Stimulated activated CD4-positive, alpha-beta T cell treated with anti-CD3 and anti-CD28 coated beads, Interleukin-12 subunit alpha, Interleukin-12 subunit beta, amount 100 ng/mL, for 24 hours (primary cell): ENCODE results near the gene PXDN.
"Not testable (repeated sequence)": the region's sequence is repeated elsewhere in the genome, so short reads cannot be mapped to it uniquely, and the experiment has no call there.

ENCODE experiments used
- DNase-seq, 2 experiments: peaks; one replicate each; pipeline ENCODE4 v3.0.0-alpha.2; 2020; ENCODE audit warnings: low read depth in 2 of 2

Gene PXDN

DNA sequence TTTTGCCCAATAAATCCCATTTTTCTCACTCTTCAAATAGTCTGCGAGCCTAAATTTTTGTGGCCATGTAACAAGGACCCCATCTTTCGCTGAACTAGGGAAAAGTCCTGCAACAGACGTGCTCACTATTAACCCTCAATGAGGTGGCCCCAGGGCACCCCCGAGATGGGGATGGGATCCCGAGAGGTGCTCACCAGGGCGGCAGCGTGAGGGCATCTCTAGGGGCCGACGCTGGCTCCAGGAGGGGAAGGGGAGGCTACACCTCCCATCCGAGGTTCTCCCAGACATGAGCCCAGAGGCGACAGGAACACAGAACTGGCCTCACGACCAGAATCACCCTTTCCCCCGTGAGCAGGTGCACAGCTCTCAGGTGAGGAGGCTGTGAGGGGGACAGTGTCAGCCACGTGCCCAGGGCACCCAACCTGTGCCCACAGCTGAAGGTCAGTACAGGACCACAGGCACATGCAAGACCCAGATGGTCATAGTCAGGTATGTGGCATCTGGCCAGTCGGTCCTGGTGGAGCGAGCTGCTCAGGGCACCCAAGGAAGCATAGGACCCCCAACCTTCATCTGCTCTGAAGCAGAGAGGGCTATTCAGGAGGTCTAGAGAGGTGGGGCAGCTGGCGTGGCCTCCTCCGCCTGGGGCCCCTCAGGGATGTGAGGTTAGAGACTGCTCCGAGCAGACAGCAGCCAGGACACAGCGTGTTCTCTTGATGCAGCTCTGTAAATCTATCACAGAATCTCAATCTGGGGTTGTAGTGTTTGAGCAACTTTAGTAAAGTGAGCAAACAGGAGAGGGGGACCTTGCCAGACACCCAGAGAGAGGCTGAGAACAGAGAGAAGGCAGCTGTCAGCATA lies 62.8 kb downstream of the PXDN start:
- no peak for DNase-seq

DNA sequence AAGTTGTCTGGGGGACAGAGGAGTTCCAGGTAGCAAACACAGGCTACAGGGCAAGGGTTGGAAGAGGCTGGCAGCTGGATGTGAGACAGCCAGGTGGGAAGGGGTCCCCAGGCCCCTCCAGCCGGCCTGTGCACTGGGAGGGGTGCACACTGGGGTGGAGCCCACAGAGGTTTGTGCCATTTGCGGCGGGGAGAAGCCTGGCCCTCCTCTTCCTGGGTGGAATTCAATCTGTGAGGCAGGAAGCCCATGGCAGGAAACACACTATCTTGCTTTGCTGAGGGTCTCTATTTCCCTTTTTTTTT lies 63.3 kb downstream of the PXDN start:
- DNase-seq, result no peak

DNA sequence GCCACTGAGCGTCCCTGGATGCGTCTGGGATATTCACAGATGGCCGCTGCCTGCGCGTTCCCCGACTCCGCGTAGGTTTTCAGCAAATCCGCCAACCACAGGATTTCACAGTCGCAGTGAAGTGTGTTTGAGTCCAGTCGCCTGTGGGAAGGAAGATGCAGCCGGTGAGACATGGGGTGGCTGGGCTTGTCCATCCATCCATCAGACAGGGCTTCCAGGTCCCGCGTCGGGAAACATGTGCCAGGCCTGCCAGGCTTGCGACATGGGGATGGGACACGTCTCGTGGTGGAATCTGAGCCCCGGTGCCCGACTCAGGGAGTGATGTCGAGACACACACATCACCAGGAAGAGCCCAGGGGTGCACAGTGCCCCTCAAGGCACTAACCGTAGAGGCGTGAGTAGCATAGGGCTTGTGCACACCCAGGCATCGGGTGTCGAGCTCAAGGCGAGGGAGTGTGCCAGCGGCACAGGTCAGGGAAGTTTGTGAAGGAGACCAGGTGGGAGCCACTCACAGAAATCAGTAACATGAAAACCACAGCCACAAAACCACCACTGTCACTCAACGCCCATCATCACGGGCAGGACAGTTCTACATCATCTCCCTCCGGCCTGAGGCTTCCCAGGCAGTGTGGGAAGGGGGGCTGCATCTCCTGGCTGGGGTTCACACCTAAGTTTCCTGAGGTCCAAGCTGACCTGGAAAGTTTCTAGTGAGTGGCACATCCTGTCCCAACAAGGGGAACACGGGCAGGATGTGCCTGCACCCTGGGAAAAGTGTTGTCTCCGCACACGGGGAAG lies 63.9 kb downstream of the PXDN start:
- no peak for DNase-seq

DNA sequence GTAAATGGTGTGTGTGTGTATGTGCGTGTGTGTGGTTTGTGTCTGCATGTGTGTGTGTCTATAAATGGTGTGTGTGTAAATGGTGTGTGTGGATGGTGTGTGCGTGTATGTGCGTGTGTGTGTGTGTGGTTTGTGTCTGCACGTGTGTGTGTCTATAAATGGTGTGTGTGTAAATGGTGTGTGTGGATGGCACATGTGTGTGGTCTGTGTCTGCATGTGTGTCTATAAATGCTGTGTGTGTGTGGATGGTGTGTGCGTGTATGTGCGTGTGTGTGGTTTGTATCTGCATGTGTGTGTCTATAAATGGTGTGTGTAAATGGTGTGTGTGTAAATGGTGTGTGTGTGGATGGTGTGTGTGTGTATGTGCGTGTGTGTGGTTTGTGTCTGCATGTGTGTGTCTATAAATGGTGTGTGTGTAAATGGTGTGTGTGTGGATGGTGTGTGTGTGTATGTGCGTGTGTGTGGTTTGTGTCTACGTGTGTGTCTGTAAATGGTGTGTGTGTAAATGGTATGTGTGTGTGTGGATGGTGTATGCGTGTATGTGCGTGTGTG lies 64.8 kb downstream of the PXDN start:
- not testable (repeated sequence) for DNase-seq

DNA sequence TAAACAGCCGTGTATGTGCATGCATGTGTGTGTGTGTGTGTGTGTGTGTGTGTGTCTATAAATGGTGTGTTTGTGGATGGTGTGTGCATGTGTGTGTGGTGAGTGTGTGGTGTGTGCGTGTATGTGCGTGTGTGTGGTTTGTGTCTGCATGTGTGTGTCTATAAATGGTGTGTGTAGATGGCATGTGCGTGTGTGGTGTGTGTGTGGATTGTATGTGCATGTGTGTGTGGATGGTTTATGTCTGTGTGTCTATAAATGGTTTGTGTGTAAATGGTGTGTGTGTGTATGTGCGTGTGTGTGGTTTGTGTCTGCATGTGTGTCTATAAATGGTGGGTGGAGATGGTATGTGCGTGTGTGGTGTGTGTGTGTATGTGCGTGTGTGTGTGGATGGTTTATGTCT lies 65.2 kb downstream of the PXDN start:
- not testable (repeated sequence) for DNase-seq

DNA sequence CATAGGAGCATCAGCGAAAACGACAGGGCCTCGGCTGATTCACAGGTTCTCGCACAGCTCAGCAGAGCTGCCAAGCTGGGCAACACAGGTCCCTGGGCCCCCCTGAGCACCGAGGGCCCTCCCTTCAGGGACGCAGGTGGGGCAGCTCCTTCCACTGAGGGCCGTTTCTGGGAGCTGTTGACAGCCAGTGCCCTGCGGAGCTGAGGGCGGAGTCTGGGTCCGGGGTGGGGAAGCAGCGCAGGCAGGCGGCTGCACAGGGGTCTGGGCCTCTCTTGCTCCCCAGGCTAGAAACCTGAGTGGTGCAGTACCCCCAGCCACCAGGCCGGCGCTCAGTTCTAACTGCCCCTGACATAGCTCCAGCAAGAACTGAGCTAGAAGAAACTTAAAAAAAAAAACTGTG lies 65.7 kb downstream of the PXDN start:
- DNase-seq, result no peak

DNA sequence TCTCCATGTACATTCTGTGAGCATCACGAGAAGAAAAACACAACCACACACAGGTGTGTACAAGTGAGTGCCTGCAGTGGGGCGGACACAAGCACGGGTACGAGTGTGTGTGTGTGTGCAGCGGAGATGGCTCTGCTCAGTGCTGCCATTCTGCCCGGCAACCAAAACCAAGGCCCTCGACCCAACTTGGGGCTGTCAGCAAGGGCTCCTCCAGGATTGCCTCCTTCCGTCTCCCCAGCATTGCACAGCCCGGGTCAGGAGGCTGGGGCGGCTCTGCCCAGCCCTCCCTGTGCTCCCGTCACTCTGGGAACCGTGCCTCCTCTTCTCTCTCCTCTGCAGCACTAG lies 66.5 kb downstream of the PXDN start:
- DNase-seq, result no peak

- no peak for DNase-seq
Observed at GRCh38 chr2:1676913-1677820, 67.1 kb downstream of the PXDN start.

DNA sequence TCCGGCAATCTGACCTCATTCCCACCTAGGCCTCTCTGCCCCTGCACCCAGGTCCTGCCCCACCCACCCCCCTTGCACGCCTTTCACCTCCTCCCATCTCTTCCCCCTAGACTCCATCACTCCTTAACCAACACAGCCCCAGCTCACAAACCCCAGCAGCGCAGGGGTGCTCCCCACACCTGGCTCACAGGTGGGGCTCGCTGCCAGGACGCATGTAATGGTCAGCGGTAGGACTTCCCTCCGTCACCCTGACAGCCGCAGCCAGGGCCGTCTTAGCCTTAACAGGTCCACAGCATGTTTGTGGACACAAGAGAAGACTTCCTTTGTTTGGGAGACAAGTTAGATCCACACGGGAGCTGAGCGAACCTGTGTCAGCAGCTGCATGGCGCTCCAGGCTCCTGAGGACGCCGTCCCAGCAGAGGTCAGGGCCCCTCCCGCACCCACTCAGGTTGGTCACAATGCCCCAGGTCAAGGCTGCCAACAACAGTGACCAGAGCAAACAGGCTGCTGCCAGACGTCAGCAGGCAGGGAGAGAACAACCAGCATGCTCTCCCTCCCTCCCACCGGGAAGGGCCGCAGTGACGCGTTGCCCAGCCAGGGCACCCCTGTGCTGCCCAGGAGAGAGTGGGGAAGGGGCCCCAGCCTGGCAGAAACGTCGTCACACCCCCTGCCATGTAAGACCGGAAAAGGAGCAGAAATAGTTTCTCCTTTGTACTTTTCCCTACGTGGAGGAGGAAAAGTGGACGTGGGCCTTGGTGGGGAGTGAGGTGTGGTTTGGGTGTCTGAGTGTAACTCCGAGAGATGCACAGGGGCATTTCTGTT lies 68.0 kb downstream of the PXDN start:
- DNase-seq, result no peak

DNA sequence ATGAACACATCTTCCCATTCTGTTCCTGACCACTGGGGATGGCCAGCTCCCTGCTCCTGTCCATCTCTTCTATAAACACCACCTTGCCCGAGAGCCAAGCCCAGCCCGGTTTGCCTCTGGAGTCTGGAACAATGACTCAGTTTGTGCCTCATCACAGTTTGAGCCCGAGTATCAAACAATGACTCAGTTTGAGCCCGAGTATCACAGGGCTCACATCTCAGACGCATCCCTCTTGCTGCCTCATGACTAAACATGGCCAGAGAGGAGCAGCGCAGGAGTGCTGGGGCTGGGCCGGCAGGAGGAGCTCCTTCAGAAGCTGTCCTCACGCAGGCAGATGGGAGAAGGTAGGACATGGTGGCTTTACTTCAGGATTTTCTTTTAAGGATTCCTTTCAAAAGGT lies 68.7 kb downstream of the PXDN start:
- DNase-seq, result no peak

DNA sequence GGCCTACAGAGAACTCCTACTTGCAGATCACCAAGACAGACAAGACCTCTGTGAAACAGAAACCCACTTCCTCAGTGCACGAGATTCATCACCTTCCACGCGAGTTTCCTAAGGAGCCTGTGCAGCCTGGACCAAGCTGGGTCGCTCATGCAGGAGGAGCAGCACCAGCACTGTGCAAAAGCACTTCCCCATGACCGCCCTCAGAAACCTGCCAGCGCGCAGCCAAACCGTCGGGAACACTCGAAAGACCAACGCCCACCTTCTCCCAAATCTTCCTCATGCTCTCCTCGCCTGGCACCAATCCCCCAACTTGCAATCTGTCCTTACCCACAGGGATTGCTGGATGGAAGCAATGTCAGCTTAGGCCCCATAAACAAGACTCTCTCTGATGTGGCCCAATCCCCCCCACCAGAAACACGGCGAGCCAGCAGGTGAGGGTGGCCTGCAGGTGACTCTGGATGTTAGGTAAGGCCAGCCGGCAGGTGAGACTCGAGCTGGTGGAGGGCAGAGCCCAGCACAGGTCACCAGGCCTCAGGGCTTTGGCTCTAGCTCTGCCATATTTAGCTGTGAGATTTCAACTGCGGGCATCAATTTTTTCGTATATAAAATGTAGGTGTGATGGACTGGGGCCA lies 69.4 kb downstream of the PXDN start:
- DNase-seq, result no peak

- DNase-seq, result no peak
Observed at GRCh38 chr2:1674276-1674675, 70.0 kb downstream of the PXDN start.

GRCh38 chr2:1673160-1673944 lies 71.0 kb downstream of the PXDN start:
- no peak for DNase-seq

GRCh38 chr2:1672738-1673137 lies 71.6 kb downstream of the PXDN start:
- DNase-seq, result no peak

DNA sequence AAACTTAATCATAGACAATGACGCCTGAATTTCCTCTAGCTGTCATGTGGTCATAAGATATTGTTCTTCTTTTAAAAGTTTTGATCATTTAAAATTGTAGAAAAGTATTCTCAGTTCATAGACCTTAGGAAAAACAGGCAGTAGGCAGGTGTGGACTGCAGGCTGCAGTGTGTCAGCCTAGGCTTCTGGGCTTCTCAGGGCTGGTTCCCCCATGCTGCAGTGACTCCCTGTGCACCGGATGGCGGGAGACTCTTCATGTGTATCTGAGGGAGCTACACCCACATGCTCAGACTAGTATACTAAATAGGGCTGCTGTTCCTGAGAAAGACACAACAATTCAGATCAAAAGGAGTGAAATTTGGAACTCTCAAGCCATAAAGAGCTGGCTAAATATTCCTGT lies 72.4 kb downstream of the PXDN start:
- no peak for DNase-seq

DNA sequence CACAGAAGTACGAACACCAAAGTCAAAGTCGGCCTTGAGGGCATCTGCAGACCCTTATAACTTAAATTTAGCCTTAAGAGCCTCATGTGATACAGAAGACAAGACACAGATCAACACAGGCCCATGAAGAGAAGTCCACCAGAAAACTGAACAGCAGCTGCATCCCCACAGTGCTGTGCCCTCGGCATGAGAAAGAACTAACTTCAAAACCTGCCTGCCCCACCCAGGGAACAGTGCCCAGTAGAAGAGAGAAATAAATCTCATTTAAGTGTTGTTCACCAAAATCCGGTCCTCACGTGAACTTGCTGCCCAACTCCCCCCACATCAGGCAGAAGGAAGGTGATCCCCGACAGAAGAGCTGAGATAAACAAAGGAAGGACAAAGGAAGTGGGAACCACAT lies 73.7 kb downstream of the PXDN start:
- DNase-seq, result no peak

DNA sequence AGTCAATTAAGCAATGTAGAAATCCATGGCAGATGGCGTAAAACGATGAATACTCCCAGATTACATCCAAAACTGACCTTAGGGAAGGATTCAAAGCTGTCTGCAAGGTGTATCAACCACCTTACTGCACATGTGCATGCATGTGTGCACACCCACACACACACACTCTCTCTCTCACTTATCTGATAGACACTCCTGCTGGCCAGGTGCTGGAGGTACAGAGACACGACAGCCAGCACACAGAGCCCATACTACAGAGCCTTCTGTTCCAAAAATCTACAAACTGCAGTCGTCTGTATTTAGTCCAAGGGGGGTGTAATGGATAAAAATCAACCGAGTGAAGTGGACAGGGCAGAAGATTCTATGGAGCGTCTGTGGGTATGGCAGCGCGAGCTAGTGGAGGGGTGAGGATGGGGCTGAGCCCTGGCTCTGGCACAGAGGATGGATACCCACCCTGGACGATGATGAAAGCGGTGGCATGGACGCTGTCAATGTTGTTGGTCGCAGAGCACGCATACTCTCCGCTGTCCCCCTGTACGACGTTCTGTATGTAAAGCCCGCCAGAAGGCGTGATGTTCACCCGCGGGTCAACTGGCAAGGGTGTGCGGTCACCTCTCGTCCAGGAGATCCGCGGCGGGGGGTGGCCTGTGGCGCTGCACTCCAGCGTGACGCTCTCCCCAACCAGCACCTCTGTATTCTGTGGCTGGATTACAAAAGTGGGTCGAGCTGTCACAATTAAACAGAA lies 78.4 kb downstream of the PXDN start:
- no peak for DNase-seq

GRCh38 chr2:1664698-1665097 lies 79.6 kb downstream of the PXDN start:
- DNase-seq, result no peak

DNA sequence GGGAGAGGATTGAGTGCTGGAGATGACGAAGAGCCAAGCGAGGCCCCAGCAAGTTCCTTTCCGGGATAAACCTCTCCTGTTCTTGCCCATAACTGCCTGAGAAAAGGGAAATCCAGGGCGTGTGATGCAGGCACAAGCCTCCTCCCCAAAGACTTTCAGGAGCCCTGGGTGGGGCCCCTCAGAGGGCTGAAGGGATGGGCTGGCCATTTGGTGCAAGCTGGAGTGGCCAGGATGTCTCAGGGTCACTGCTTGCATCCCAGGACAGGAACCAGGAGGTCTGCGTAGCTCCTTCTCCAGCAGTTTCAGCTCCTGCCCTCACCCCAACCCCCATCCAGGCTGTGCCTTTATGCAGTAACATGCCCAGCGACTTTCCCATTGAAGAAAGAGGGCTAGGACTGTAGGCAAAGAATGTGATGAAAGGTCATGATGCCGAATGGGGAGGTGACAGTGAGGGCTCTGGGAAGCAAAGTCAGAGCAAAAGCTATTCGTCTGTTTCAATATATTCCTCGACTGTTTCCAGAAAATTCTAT lies 80.2 kb downstream of the PXDN start:
- no peak for DNase-seq
